Activated CD4-positive, alpha-beta memory T cell treated with anti-CD3 and anti-CD28 coated beads, Interleukin-2, amount 10 ng/mL, durations not matched to agents 7 days and 5 days (primary cell): ENCODE results near the gene PTGS1. TPM values are rescaled to one million over a fixed set of nuclear protein-coding genes. Genes with fewer than 3 reads are reported as not detected.

ENCODE experiments used
- CTCF ChIA-PET: fragments of 350-600 bp; sonication (Branson Sonifier 250); formaldehyde crosslinking; loops from one replicate; lab custom pipeline; 2021; ENCODE audit warnings: antibody characterized with exemption, inconsistent platforms; lab: Charles Lee
- POLR2A ChIA-PET: fragments of 350-600 bp; sonication (Branson Sonifier 250); formaldehyde crosslinking; loops from one replicate; lab custom pipeline; 2021; ENCODE audit warnings: antibody characterized with exemption; lab: Charles Lee
- DNase-seq: peaks from one replicate; pipeline ENCODE4 v3.0.0-alpha.2; 2020
- H3K27ac Mint-ChIP-seq: one replicate; pipeline ENCODE4 v1.8.0; 2021; ENCODE audit warnings: mild to moderate bottlenecking, mixed read lengths
- H3K27me3 Mint-ChIP-seq: one replicate; pipeline ENCODE4 v1.8.0; 2021; ENCODE audit warnings: mixed read lengths
- H3K36me3 Mint-ChIP-seq: one replicate; pipeline ENCODE4 v1.8.0; 2021; ENCODE audit warnings: low read depth, mixed read lengths
- H3K4me1 Mint-ChIP-seq: one replicate; pipeline ENCODE4 v1.8.0; 2021; ENCODE audit warnings: mixed read lengths
- H3K4me3 Mint-ChIP-seq: one replicate; pipeline ENCODE4 v1.8.0; 2021; ENCODE audit warnings: mild to moderate bottlenecking, mixed read lengths
- H3K9me3 Mint-ChIP-seq: one replicate; pipeline ENCODE4 v1.8.0; 2021; ENCODE audit warnings: mixed read lengths
- total RNA-seq, 2 experiments: library from RNA; stranded (reverse); gene quantifications; one replicate each; pipeline ENCODE4 v1.2.3, GENCODE V29; 2021

The PTGS1 gene
- total RNA-seq, 2 experiments from 2014 or later: 0.08 to 0.20 TPM

- Mint-ChIP-seq H3K36me3 (no peaks in the 10 kb centered on the region), H3K9me3 (no peaks in the 10 kb centered on the region), H3K27me3 (peaks cover 23% of the 10 kb centered on the region), H3K4me1 (peaks cover 6% of the 10 kb centered on the region), H3K4me3 (no peak overlapping the region), H3K27ac (no peak overlapping the region)
- ChIA-PET CTCF (no interaction called here), POLR2A (no interaction called here)
- DNase-seq: no peak
These were observed 2.2 kb upstream of the PTGS1 start for GRCh38 chr9:122368642-122369041.

- POLR2A ChIA-PET: no interaction called here
- Mint-ChIP-seq H3K27me3 (peaks cover 23% of the 10 kb centered on the region), H3K9me3 (no peaks in the 10 kb centered on the region), H3K4me1 (peaks cover 6% of the 10 kb centered on the region), H3K4me3 (no peak overlapping the region), H3K27ac (no peak overlapping the region), H3K36me3 (no peaks in the 10 kb centered on the region)
- CTCF ChIA-PET: interaction anchor here (1.2 kb wide), 1 partner anchor 271 kb away, joined by 3 read pairs; no protein-coding TSS in a partner anchor
- DNase-seq: no peak
These were observed 521 bp upstream of the PTGS1 start for GRCh38 chr9:122370303-122370702.

GRCh38 chr9:122371846-122372245 lies 1.0 kb downstream of the PTGS1 start:
- POLR2A ChIA-PET: no interaction called here
- H3K9me3 Mint-ChIP-seq: no peaks in the 10 kb centered on the region
- CTCF ChIA-PET: no interaction called here
- DNase-seq: no peak
- peaks cover 23% of the 10 kb centered on the region for H3K27me3 Mint-ChIP-seq
- H3K4me3 Mint-ChIP-seq: no peak overlapping the region
- H3K36me3 Mint-ChIP-seq: no peaks in the 10 kb centered on the region
- H3K27ac Mint-ChIP-seq: no peak overlapping the region
- peaks cover 6% of the 10 kb centered on the region for H3K4me1 Mint-ChIP-seq

GRCh38 chr9:122372856-122373845 lies 2.3 kb downstream of the PTGS1 start:
- POLR2A ChIA-PET: no interaction called here
- CTCF ChIA-PET: no interaction called here
- peaks cover 23% of the 10 kb centered on the region for H3K27me3 Mint-ChIP-seq

GRCh38 chr9:122374885-122375420 lies 4.1 kb downstream of the PTGS1 start:
- ChIA-PET CTCF (no interaction called here), POLR2A (no interaction called here)
- H3K9me3 Mint-ChIP-seq: peaks cover 4% of the 10 kb centered on the region
- peaks cover 22% of the 10 kb centered on the region for H3K27me3 Mint-ChIP-seq
- DNase-seq: no peak
- H3K4me3 Mint-ChIP-seq: no peak overlapping the region
- H3K4me1 Mint-ChIP-seq: peaks cover 6% of the 10 kb centered on the region
- no peak overlapping the region for H3K27ac Mint-ChIP-seq
- no peaks in the 10 kb centered on the region for H3K36me3 Mint-ChIP-seq

More at GRCh38 chr9:122372856-122373845, 2.3 kb downstream of the PTGS1 start:
- no peak for DNase-seq
- Mint-ChIP-seq H3K36me3 (no peaks in the 10 kb centered on the region), H3K4me1 (peaks cover 6% of the 10 kb centered on the region), H3K9me3 (no peaks in the 10 kb centered on the region), H3K27ac (no peak overlapping the region), H3K4me3 (no peak overlapping the region)

GRCh38 chr9:122376796-122377195 lies 6.0 kb downstream of the PTGS1 start:
- CTCF ChIA-PET: no interaction called here

GRCh38 chr9:122377241-122378164 lies 6.7 kb downstream of the PTGS1 start:
- ChIA-PET POLR2A (no interaction called here), CTCF (no interaction called here)
- Mint-ChIP-seq H3K4me3 (no peak overlapping the region), H3K36me3 (no peaks in the 10 kb centered on the region), H3K4me1 (no peaks in the 10 kb centered on the region), H3K27ac (no peak overlapping the region), H3K9me3 (peaks cover 8% of the 10 kb centered on the region), H3K27me3 (peaks cover 6% of the 10 kb centered on the region)
- no peak for DNase-seq

More at GRCh38 chr9:122376796-122377195, 6.0 kb downstream of the PTGS1 start:
- H3K36me3 Mint-ChIP-seq: no peaks in the 10 kb centered on the region
- H3K9me3 Mint-ChIP-seq: peaks cover 8% of the 10 kb centered on the region
- no peaks in the 10 kb centered on the region for H3K4me1 Mint-ChIP-seq
- no peak overlapping the region for H3K4me3 Mint-ChIP-seq
- H3K27ac Mint-ChIP-seq: no peak overlapping the region
- no peak for DNase-seq
- peaks cover 10% of the 10 kb centered on the region for H3K27me3 Mint-ChIP-seq
- POLR2A ChIA-PET: no interaction called here

GRCh38 chr9:122378236-122378635 lies 7.4 kb downstream of the PTGS1 start:
- no peak for DNase-seq
- no peaks in the 10 kb centered on the region for H3K36me3 Mint-ChIP-seq
- CTCF ChIA-PET: no interaction called here
- peaks cover 8% of the 10 kb centered on the region for H3K9me3 Mint-ChIP-seq
- H3K27ac Mint-ChIP-seq: no peak overlapping the region
- H3K4me3 Mint-ChIP-seq: no peak overlapping the region
- peaks cover 3% of the 10 kb centered on the region for H3K27me3 Mint-ChIP-seq
- no peaks in the 10 kb centered on the region for H3K4me1 Mint-ChIP-seq
- POLR2A ChIA-PET: no interaction called here

GRCh38 chr9:122379340-122379739 lies 8.5 kb downstream of the PTGS1 start:
- H3K9me3 Mint-ChIP-seq: peaks cover 8% of the 10 kb centered on the region
- ChIA-PET CTCF (no interaction called here), POLR2A (no interaction called here)
- H3K27ac Mint-ChIP-seq: no peak overlapping the region
- no peaks in the 10 kb centered on the region for H3K36me3 Mint-ChIP-seq
- H3K27me3 Mint-ChIP-seq: peaks cover 3% of the 10 kb centered on the region
- no peak for DNase-seq
- H3K4me1 Mint-ChIP-seq: no peaks in the 10 kb centered on the region
- no peak overlapping the region for H3K4me3 Mint-ChIP-seq

GRCh38 chr9:122380293-122380692 lies 9.5 kb downstream of the PTGS1 start:
- Mint-ChIP-seq H3K27me3 (peaks cover 3% of the 10 kb centered on the region), H3K4me1 (no peaks in the 10 kb centered on the region), H3K27ac (no peak overlapping the region), H3K36me3 (no peaks in the 10 kb centered on the region), H3K9me3 (peaks cover 8% of the 10 kb centered on the region), H3K4me3 (no peak overlapping the region)
- ChIA-PET CTCF (no interaction called here), POLR2A (no interaction called here)
- no peak for DNase-seq

- no peak for DNase-seq
- POLR2A ChIA-PET: no interaction called here
- H3K27ac Mint-ChIP-seq: no peak overlapping the region
- H3K4me1 Mint-ChIP-seq: no peaks in the 10 kb centered on the region
- H3K4me3 Mint-ChIP-seq: no peak overlapping the region
- peaks cover 8% of the 10 kb centered on the region for H3K9me3 Mint-ChIP-seq
- H3K36me3 Mint-ChIP-seq: no peaks in the 10 kb centered on the region
- CTCF ChIA-PET: no interaction called here
- H3K27me3 Mint-ChIP-seq: peaks cover 3% of the 10 kb centered on the region
These were observed 10.6 kb downstream of the PTGS1 start for GRCh38 chr9:122381206-122381950.
